Keratinocyte (primary cell): ENCODE results near the gene CMYA5. TPM values are rescaled to one million over a fixed set of nuclear protein-coding genes. Genes with fewer than 3 reads are reported as not detected.

Experiments used
- DNase-seq: peaks from one replicate; pipeline ENCODE4 v3.0.0-alpha.2; 2011; ENCODE audit warnings: low read depth, missing footprints, low spot score
- FAIRE-seq: peaks from 2 replicates; lab custom pipeline; 2011; peaks lifted over from hg19 to GRCh38; lab: Jason Lieb, UNC
- H2AFZ ChIP-seq: 2 replicates; pipeline ENCODE4 v1.6.0; 2012; ENCODE audit warnings: low read length, control low read depth, inconsistent platforms; ENCODE audit not compliant: control insufficient read depth
- H3K27ac ChIP-seq: 2 replicates; pipeline ENCODE4 v1.5.1; 2011; ENCODE audit warnings: low read length; ENCODE audit not compliant: control insufficient read depth, insufficient read depth
- H3K27me3 ChIP-seq: 3 replicates; pipeline ENCODE4 v1.6.0; 2011; ENCODE audit warnings: low read length; ENCODE audit not compliant: control insufficient read depth, insufficient read depth; ENCODE audit errors: extremely low read depth
- H3K36me3 ChIP-seq, 2 experiments: 2 replicates in 1 of 2; 3 replicates in 1 of 2; pipeline ENCODE4 v1.5.1; 2011; ENCODE audit warnings: low read length in 2 of 2, mild to moderate bottlenecking in 1 of 2; ENCODE audit not compliant: control insufficient read depth in 2 of 2, insufficient read depth in 2 of 2; ENCODE audit errors: extremely low read depth in 1 of 2
- H3K4me1 ChIP-seq: 3 replicates; pipeline ENCODE4 v1.5.1; 2011; ENCODE audit warnings: low read length; ENCODE audit not compliant: control insufficient read depth, insufficient read depth; ENCODE audit errors: extremely low read depth
- H3K4me2 ChIP-seq: 3 replicates; pipeline ENCODE4 v1.6.0; 2011; ENCODE audit warnings: low read depth, low read length; ENCODE audit not compliant: control insufficient read depth, insufficient read depth; ENCODE audit errors: extremely low read depth
- H3K4me3 ChIP-seq, 3 experiments: fragments of 200-600 bp in 1 of 3; sonication (generic) in 1 of 3; 2 replicates in 2 of 3; 3 replicates in 1 of 3; pipeline ENCODE4 v1.5.1; 2011 to 2016; ENCODE audit warnings: low read length in 3 of 3, mild to moderate bottlenecking in 3 of 3, control low read depth in 2 of 3, inconsistent platforms in 1 of 3, low read depth in 1 of 3, mixed read lengths in 1 of 3, mixed run types in 1 of 3, moderate library complexity in 1 of 3; ENCODE audit not compliant: control insufficient read depth in 2 of 3, insufficient read depth in 2 of 3; ENCODE audit errors: extremely low read depth in 1 of 3
- H3K79me2 ChIP-seq: 2 replicates; pipeline ENCODE4 v1.6.0; 2012; ENCODE audit warnings: low read length; ENCODE audit not compliant: control insufficient read depth, insufficient read depth
- H3K9ac ChIP-seq: 3 replicates; pipeline ENCODE4 v1.6.0; 2011; ENCODE audit warnings: low read length; ENCODE audit not compliant: control insufficient read depth, insufficient read depth; ENCODE audit errors: extremely low read depth
- H3K9me1 ChIP-seq: 3 replicates; pipeline ENCODE4 v1.6.0; 2011; ENCODE audit warnings: low read length; ENCODE audit not compliant: control insufficient read depth, insufficient read depth; ENCODE audit errors: extremely low read depth
- H3K9me3 ChIP-seq: 2 replicates; pipeline ENCODE4 v1.5.1; 2012; ENCODE audit warnings: low read depth, low read length; ENCODE audit not compliant: control insufficient read depth
- H4K20me1 ChIP-seq: 3 replicates; pipeline ENCODE4 v1.6.0; 2011; ENCODE audit warnings: low read length; ENCODE audit not compliant: control insufficient read depth, insufficient read depth; ENCODE audit errors: extremely low read depth
- EZH2 ChIP-seq: IDR thresholded peaks from one replicate; pipeline ENCODE4 v1.6.1; 2012; ENCODE audit warnings: inconsistent platforms, mild to moderate bottlenecking, low read length, moderate library complexity
- dilution Hi-C: fragments of 300-500 bp; cut with MboI; formaldehyde crosslinking; loops from one replicate; pipeline ENCODE4 v1.7.0; 2020; ENCODE audit warnings: low sequenced_read_pairs; ENCODE audit not compliant: extremely low pct_ligation_motif_present
- polyA plus RNA-seq, 5 experiments: library from polyadenylated mRNA; depleted of rRNA in 3 of 5; stranded (reverse) in 3 of 5; stranded (forward) in 1 of 5; unstranded in 1 of 5; fragments of >200 nt; gene quantifications; 1 replicate in 1 of 5; 2 replicates in 3 of 5; 3 replicates in 1 of 5; pipeline versions ENCODE4 v1.2.1 to v1.2.3, GENCODE V29; 2011 to 2012; ENCODE audit warnings: missing spikeins in 2 of 5, low read depth in 1 of 5, low replicate concordance in 1 of 5
- TF ChIP-seq, protein P1 (sequence below), 3 experiments: IDR thresholded peaks in 1 of 3; conservative IDR thresholded peaks in 1 of 3; optimal IDR thresholded peaks in 1 of 3; 2 replicates in 2 of 3; 3 replicates in 1 of 3; pipeline versions ENCODE3 to v1.5.1; 2011; ENCODE audit warnings: low read length in 3 of 3, mild to moderate bottlenecking in 3 of 3, moderate library complexity in 2 of 3, control low read depth in 1 of 3, inconsistent platforms in 1 of 3; ENCODE audit not compliant: insufficient read depth in 2 of 3; ENCODE audit errors: extremely low read depth in 1 of 3

Gene CMYA5
- polyA plus RNA-seq, 1 donor (not counting 4 experiments of a cell fraction or from before 2014, with no cell fraction given) = 0.25 TPM

DNA sequence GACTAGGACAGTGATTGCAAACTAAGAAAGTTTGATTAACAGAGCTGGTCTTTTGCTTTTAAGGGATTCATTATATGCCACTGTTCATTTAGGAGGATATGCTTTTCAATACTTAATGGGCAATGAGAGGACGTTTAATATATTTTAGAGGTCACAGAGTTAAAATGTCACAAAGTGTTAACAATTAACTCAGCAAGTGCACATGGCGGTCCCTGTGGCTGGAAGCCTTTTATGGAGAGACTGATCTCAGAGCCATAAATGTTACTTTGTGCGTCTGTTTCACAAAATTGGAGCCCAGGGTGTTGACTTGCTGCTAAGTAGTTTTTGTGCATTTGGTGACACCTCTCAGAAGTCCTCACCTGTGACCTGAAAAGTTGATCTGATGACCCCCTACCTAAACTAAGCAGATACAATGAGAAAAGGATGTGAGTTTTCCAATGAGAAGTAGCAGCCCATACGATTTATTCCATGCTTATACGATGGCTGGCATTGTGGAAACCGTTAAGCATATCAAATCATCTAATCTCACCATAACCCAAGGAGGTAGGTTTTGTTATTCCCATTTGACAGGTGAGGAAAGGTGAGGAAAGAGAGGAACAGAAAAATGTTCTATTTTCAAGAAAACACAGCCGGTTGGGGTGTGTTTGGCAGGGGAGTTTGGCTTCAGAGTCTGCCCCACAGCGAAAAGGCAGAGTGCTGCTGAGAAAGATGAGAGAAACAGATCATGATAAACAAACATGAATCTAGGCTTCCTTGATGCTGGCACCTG is 64.4 kb downstream of the CMYA5 start:
- Histone ChIP-seq H2AFZ (no peak overlapping the region), H3K9me1 (no peaks in the 10 kb centered on the region), H3K9ac (no peak overlapping the region), H3K4me1 (no peaks in the 10 kb centered on the region), H3K4me3 (no peak overlapping the region), H3K4me2 (no peak overlapping the region), H3K27ac (no peak overlapping the region), H3K27me3 (no peaks in the 10 kb centered on the region), H3K36me3 (no peaks in the 10 kb centered on the region), H3K79me2 (no peaks in the 10 kb centered on the region), H3K9me3 (no peaks in the 10 kb centered on the region), H4K20me1 (no peaks in the 10 kb centered on the region)
- TF ChIP-seq EZH2 = no peak
- TF ChIP-seq, protein P1, sequence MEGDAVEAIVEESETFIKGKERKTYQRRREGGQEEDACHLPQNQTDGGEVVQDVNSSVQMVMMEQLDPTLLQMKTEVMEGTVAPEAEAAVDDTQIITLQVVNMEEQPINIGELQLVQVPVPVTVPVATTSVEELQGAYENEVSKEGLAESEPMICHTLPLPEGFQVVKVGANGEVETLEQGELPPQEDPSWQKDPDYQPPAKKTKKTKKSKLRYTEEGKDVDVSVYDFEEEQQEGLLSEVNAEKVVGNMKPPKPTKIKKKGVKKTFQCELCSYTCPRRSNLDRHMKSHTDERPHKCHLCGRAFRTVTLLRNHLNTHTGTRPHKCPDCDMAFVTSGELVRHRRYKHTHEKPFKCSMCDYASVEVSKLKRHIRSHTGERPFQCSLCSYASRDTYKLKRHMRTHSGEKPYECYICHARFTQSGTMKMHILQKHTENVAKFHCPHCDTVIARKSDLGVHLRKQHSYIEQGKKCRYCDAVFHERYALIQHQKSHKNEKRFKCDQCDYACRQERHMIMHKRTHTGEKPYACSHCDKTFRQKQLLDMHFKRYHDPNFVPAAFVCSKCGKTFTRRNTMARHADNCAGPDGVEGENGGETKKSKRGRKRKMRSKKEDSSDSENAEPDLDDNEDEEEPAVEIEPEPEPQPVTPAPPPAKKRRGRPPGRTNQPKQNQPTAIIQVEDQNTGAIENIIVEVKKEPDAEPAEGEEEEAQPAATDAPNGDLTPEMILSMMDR (optimal IDR thresholded peaks at IDR 0.05 in 1 of 3, IDR thresholded peaks at IDR 0.05 in 1 of 3, conservative IDR thresholded peaks at IDR 0.05 in 1 of 3; ENCODE audit: extremely low read depth in 1 of 3, insufficient read depth in 2 of 3, low read length in 3 of 3) = no peak
- dilution Hi-C loops = no loop called here
- DNase-seq (no peak), FAIRE-seq (no peak)

DNA sequence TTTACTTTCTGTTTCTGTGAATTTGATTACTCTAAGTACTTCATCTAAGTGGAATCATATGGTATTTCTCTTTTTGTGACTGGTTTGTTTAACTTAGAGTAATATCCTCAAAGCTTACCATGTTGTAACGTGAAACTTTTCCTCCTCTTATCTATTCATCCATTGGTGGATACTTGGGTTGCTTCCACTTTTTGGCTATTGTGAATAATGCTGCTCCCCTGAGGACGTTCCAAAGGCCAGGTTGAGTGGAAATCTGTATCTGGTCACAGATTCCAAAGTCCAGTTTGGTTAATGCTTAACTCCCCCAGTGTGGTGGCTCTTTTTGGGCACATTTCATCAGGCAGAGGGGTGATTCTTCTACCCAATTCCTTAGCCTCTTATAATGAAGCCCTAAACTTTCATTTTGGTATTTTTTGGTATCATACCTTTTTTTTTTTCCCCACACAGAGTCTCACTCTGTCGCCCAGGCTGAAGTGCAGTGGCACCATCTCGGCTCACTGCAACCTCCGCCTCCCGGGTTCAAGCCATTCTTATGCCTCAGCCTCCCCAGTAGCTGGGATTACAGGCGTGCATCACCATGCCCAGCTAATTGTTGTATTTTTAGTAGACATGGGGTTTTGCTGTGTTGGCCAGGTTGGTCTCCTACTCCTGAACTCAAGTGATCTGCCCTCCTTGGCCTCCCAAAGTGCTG is 65.4 kb downstream of the CMYA5 start:
- Histone ChIP-seq H3K36me3 (no peaks in the 10 kb centered on the region), H2AFZ (no peak overlapping the region), H3K9ac (no peak overlapping the region), H3K4me1 (no peaks in the 10 kb centered on the region), H3K27ac (no peak overlapping the region), H3K9me1 (no peaks in the 10 kb centered on the region), H3K79me2 (no peaks in the 10 kb centered on the region), H3K9me3 (no peaks in the 10 kb centered on the region), H3K4me2 (no peak overlapping the region), H4K20me1 (no peaks in the 10 kb centered on the region), H3K4me3 (no peak overlapping the region), H3K27me3 (no peaks in the 10 kb centered on the region)
- dilution Hi-C loops = no loop called here
- FAIRE-seq (no peak), DNase-seq (no peak)
- no peak for TF ChIP-seq EZH2
- TF ChIP-seq, protein P1 (optimal IDR thresholded peaks at IDR 0.05 in 1 of 3, IDR thresholded peaks at IDR 0.05 in 1 of 3, conservative IDR thresholded peaks at IDR 0.05 in 1 of 3; ENCODE audit: extremely low read depth in 1 of 3, insufficient read depth in 2 of 3, low read length in 3 of 3) = no peak
